GM12878 (cell line): ENCODE results near the gene FBXL14. TPM values are rescaled to one million over a fixed set of nuclear protein-coding genes. Genes with fewer than 3 reads are reported as not detected.

Source experiments
- ATAC-seq: fragments of 200-7000 bp; cut with Tn5 transposase; 3 replicates; pipeline ENCODE4 v1.9.1; 2020; ENCODE audit warnings: mild to moderate bottlenecking, moderate library complexity
- BruUV-seq: library from RNA; stranded (reverse); fragments of 400-500 nt; replicated peaks from 2 replicates; lab custom pipeline; 2021; lab: Mats Ljungman, UMichigan
- CTCF ChIA-PET: fragments of 300-600 bp; sonication (Branson Sonifier 250); formaldehyde crosslinking; extraction: SDS; loops from one replicate; lab custom pipeline; 2021; ENCODE audit warnings: inconsistent platforms; lab: Yijun Ruan, JAX
- POLR2A ChIA-PET: fragments of 350-600 bp; formaldehyde crosslinking; extraction: SDS; loops from one replicate; lab custom pipeline; 2021; ENCODE audit warnings: inconsistent platforms; lab: Charles Lee
- RAD21 ChIA-PET: fragments of 300-600 bp; sonication (Branson Sonifier 250); formaldehyde crosslinking; loops from one replicate; lab custom pipeline; 2023; ENCODE audit warnings: antibody characterized with exemption; ENCODE audit not compliant: unreplicated experiment; lab: Charles Lee
- SMC1A ChIA-PET: fragments of 300-600 bp; sonication (Branson Sonifier 250); formaldehyde crosslinking; loops from one replicate; lab custom pipeline; 2023; ENCODE audit not compliant: unreplicated experiment, uncharacterized antibody; lab: Charles Lee
- DNase-seq: peaks from one replicate; pipeline ENCODE4 v3.0.0-alpha.2; 2011; ENCODE audit warnings: low read depth, low spot score
- FAIRE-seq: peaks from 3 replicates; lab custom pipeline; 2011; peaks lifted over from hg19 to GRCh38; lab: Jason Lieb, UNC
- H2AFZ ChIP-seq: 2 replicates; pipeline ENCODE4 v1.6.0; 2011; ENCODE audit warnings: low read depth, low read length, control low read depth; ENCODE audit not compliant: control insufficient read depth
- H3K27ac ChIP-seq: 2 replicates; pipeline ENCODE4 v1.5.1; 2011; ENCODE audit warnings: control low read depth; ENCODE audit not compliant: control insufficient read depth, insufficient read depth
- H3K27me3 ChIP-seq, 2 experiments: replicated peaks in 1 of 2; 2 replicates each; pipeline versions ENCODE4 v1.6.0 to v1.6.1; 2011; ENCODE audit warnings: low read length in 1 of 2; ENCODE audit not compliant: control insufficient read depth in 2 of 2, insufficient read depth in 2 of 2
- H3K36me3 ChIP-seq, 2 experiments: 2 replicates each; pipeline ENCODE4 v1.5.1; 2011; ENCODE audit warnings: low read length in 1 of 2; ENCODE audit not compliant: control insufficient read depth in 2 of 2, insufficient read depth in 2 of 2
- H3K4me1 ChIP-seq: 2 replicates; pipeline ENCODE4 v1.6.1; 2011; ENCODE audit warnings: mild to moderate bottlenecking, low read length, moderate library complexity, mixed read lengths; ENCODE audit not compliant: control insufficient read depth, insufficient read depth
- H3K4me2 ChIP-seq: 2 replicates; pipeline ENCODE4 v1.6.0; 2011; ENCODE audit warnings: control low read depth; ENCODE audit not compliant: control insufficient read depth, insufficient read depth
- H3K4me3 ChIP-seq: fragments of 200-600 bp; sonication (generic); 2 replicates; pipeline ENCODE4 v1.5.1; 2016
- H3K79me2 ChIP-seq: 2 replicates; pipeline ENCODE4 v1.6.0; 2011; ENCODE audit warnings: low read length; ENCODE audit not compliant: control insufficient read depth, insufficient read depth
- H3K9ac ChIP-seq: 2 replicates; pipeline ENCODE4 v1.8.0; 2011; ENCODE audit warnings: low read length, control low read depth, mixed read lengths; ENCODE audit not compliant: control insufficient read depth, insufficient read depth
- H3K9me3 ChIP-seq: replicated peaks from 3 replicates; pipeline ENCODE4 v1.5.1; 2011; ENCODE audit warnings: mild to moderate bottlenecking, low read length; ENCODE audit not compliant: control insufficient read depth, insufficient read depth
- H4K20me1 ChIP-seq: 2 replicates; pipeline ENCODE4 v1.6.0; 2011; ENCODE audit not compliant: control insufficient read depth, insufficient read depth
- ATF2 ChIP-seq: IDR thresholded peaks from 2 replicates; pipeline ENCODE4 v1.6.1; 2012; ENCODE audit warnings: low read length, inconsistent platforms
- BCL11A ChIP-seq: IDR thresholded peaks from 2 replicates; pipeline ENCODE4 v1.6.1; 2011; ENCODE audit warnings: low read depth, low read length
- CEBPB ChIP-seq, 2 experiments: fragments of 150-350 bp in 1 of 2; IDR thresholded peaks; 2 replicates each; pipeline ENCODE4 v1.6.1; 2012 to 2014; ENCODE audit warnings: low read depth in 2 of 2, low read length in 2 of 2, borderline replicate concordance in 1 of 2, inconsistent platforms in 1 of 2
- CREM ChIP-seq: IDR thresholded peaks from 2 replicates; pipeline ENCODE4 v1.6.1; 2014; ENCODE audit warnings: antibody characterized with exemption, low read depth
- EED ChIP-seq: sonication (generic); IDR thresholded peaks from 2 replicates; pipeline ENCODE4 v1.6.1; 2016; ENCODE audit warnings: antibody characterized with exemption, low read depth
- IKZF2 ChIP-seq, 2 experiments: fragments of 450-650 bp; IDR thresholded peaks; 2 replicates each; pipeline ENCODE4 v1.6.1; 2017; ENCODE audit warnings: mild to moderate bottlenecking in 2 of 2, moderate library complexity in 2 of 2
- JUNB ChIP-seq: IDR thresholded peaks from 2 replicates; pipeline ENCODE4 v1.6.1; 2016; ENCODE audit warnings: antibody characterized with exemption, mild to moderate bottlenecking
- NFIC ChIP-seq: IDR thresholded peaks from 2 replicates; pipeline ENCODE4 v1.6.1; 2012; ENCODE audit warnings: low read depth, mild to moderate bottlenecking, inconsistent platforms, low read length, moderate library complexity
- RUNX3 ChIP-seq: IDR thresholded peaks from 2 replicates; pipeline ENCODE4 v1.6.1; 2012; ENCODE audit warnings: low read length, inconsistent platforms
- SMC3 ChIP-seq: IDR thresholded peaks from 2 replicates; pipeline ENCODE4 v1.6.1; 2011; ENCODE audit warnings: low read length, improper control_type of control experiment, borderline replicate concordance
- SPI1 ChIP-seq: IDR thresholded peaks from 2 replicates; pipeline ENCODE4 v1.6.1; 2011; ENCODE audit warnings: low read depth, mild to moderate bottlenecking, low read length, moderate library complexity, borderline replicate concordance; ENCODE audit not compliant: insufficient read depth
- ZBTB33 ChIP-seq: fragments of 450-650 bp; IDR thresholded peaks from 2 replicates; pipeline ENCODE4 v1.6.1; 2017; ENCODE audit warnings: mild to moderate bottlenecking
- WGBS: methylation state at CpG from one replicate; pipeline ENCODE4 v1.1.6; 2016; ENCODE audit warnings: low lambda C conversion rate; ENCODE audit not compliant: insufficient replicate concordance, insufficient coverage; ENCODE audit errors: missing lambda C conversion rate; 5-methylcytosine and 5-hydroxymethylcytosine counted together
- in situ Hi-C: fragments of 300-500 bp; cut with MboI; formaldehyde crosslinking; loops from 9 replicates; pipeline ENCODE4 v1.14.3; 2018; ENCODE audit warnings: mixed read lengths
- intact Hi-C: fragments of 100-400 bp; cut with micrococcal nuclease; formaldehyde crosslinking; loops from one replicate; pipeline ENCODE4 v1.14.2; 2022; ENCODE audit not compliant: unreplicated experiment
- polyA plus RNA-seq, 11 experiments: library from polyadenylated mRNA; depleted of rRNA in 4 of 11; unstranded in 6 of 11; stranded (reverse) in 5 of 11; fragments of >200 nt; fragmentation: Nextera tagmentation in 4 of 11; fragmentation: Illumina TruSeq in 1 of 11; extraction: Ambion mirVana in 4 of 11; extraction: Trizol in 1 of 11; gene quantifications; 1 replicate in 1 of 11; 2 replicates in 10 of 11; pipeline versions ENCODE4 v1.2.1 to v1.2.3, GENCODE V29; 2011 to 2016; ENCODE audit warnings: inconsistent platforms in 2 of 11, missing spikeins in 2 of 11, low read depth in 1 of 11
- total RNA-seq, 4 experiments: library from RNA; depleted of rRNA in 3 of 4; stranded (reverse); fragments of >200 nt in 3 of 4; fragmentation: Illumina TruSeq in 1 of 4; extraction: Trizol in 1 of 4; gene quantifications; 2 replicates each; pipeline versions ENCODE4 v1.2.1 to v1.2.3, GENCODE V29; 2013 to 2021

The FBXL14 gene
- total and polyA plus RNA-seq, 10 of the 15 experiments (the other 5 are each of a cell fraction or from before 2014, with no cell fraction given): 0.44 to 19.0 (median 2.9) TPM

GRCh38 chr12:1620092-1620491, 25.7 kb upstream of the FBXL14 start:
- no peaks in the 10 kb centered on the region for H3K9me3 ChIP-seq
- POLR2A ChIA-PET: no interaction called here
- FAIRE-seq (no peak), ATAC-seq (peak; percentile 24), DNase-seq (no peak)
- H2AFZ ChIP-seq: no peak overlapping the region
- CTCF ChIA-PET: interaction anchor here (1.2 to 1.3 kb wide), 3 partner anchors 15 to 502 kb away, joined by 3 to 8 read pairs (median 5); no protein-coding TSS in a partner anchor
- RAD21 ChIA-PET: interaction anchor here (1.2 to 1.7 kb wide), 4 partner anchors 10 to 502 kb away, joined by 4 to 7 read pairs (median 4); no protein-coding TSS in a partner anchor
- H3K27me3 ChIP-seq: no peaks in the 10 kb centered on the region
- no peak overlapping the region for H3K27ac ChIP-seq
- BruUV-seq: no TSS peak
- peaks cover 26% of the 10 kb centered on the region for H3K4me1 ChIP-seq
- no peak overlapping the region for H3K4me3 ChIP-seq
- no peaks in the 10 kb centered on the region for H4K20me1 ChIP-seq
- intact Hi-C loops (no loop called here), in situ Hi-C loops (no loop called here)
- 0% methylated on average over 1 of the region's 1 CpG for WGBS
- H3K9ac ChIP-seq: no peak overlapping the region
- SMC1A ChIA-PET: interaction anchor here (1.3 kb wide), 1 partner anchor 14 kb away, joined by 5 read pairs; no protein-coding TSS in a partner anchor
- peak overlapping the region; percentile 11; the same call in 1 of the 2 replicates for H3K4me2 ChIP-seq
- H3K36me3 ChIP-seq: no peaks in the 10 kb centered on the region; a peak in 1 of 4 replicates
- TF ChIP-seq ZBTB33 (no peak), EED (peak; percentile 35; the same call in 1 of the 2 replicates), CREM (peak; percentile 42; the same call in 1 of the 2 replicates), SMC3 (no peak), SPI1 (no peak), NFIC (peak; percentile 70; the same call in 1 of the 2 replicates), IKZF2 (IDR thresholded peaks at IDR 0.05) (no peak), ATF2 (peak; percentile 42; the same call in 1 of the 2 replicates), CEBPB (IDR thresholded peaks at IDR 0.05; ENCODE audit: borderline replicate concordance in 1 of 2, low read depth in 2 of 2, low read length in 2 of 2) (0 out of 4 replicates have a peak, but pooled peaks of 1 of the 2 experiments have one; percentile 14), JUNB (peak; percentile 49), BCL11A (no peak), RUNX3 (peak; percentile 84)
- no peaks in the 10 kb centered on the region for H3K79me2 ChIP-seq
